ENCODE measurements around the gene PIF1.

DNA sequence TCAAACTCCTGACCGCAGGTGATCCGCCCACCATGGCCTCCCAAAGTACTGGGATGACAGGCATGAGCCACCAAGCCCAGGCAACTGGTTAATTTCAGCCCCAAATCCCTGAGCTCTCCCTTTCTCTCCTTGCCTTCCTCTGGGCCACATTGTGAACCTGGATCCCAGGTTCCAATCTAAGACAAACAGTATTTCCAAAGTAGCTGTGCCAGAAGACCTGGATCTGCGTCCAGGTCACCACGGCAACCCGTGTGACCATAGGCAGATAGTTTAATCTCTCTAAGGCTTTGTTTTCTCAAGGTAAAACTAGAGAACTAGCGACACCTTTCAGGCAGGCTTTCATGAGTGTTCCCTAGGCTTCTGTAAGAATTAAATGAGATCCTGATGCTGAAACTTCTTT, 44.1 kb downstream of the PIF1 start:
- no peak for TF ChIP-seq EZH2phosphoT487 (IDR thresholded peaks at IDR 0.05; ENCODE audit: borderline replicate concordance, low read length)
- TF ChIP-seq, protein P1, sequence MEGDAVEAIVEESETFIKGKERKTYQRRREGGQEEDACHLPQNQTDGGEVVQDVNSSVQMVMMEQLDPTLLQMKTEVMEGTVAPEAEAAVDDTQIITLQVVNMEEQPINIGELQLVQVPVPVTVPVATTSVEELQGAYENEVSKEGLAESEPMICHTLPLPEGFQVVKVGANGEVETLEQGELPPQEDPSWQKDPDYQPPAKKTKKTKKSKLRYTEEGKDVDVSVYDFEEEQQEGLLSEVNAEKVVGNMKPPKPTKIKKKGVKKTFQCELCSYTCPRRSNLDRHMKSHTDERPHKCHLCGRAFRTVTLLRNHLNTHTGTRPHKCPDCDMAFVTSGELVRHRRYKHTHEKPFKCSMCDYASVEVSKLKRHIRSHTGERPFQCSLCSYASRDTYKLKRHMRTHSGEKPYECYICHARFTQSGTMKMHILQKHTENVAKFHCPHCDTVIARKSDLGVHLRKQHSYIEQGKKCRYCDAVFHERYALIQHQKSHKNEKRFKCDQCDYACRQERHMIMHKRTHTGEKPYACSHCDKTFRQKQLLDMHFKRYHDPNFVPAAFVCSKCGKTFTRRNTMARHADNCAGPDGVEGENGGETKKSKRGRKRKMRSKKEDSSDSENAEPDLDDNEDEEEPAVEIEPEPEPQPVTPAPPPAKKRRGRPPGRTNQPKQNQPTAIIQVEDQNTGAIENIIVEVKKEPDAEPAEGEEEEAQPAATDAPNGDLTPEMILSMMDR (conservative IDR thresholded peaks at IDR 0.05; ENCODE audit: low read depth, low read length), result no peak
- no peak for TF ChIP-seq EZH2 (IDR thresholded peaks at IDR 0.05; ENCODE audit: low read length, unreplicated experiment)
